H9 (cell line): ENCODE results near the gene DCAF15. TPM values are rescaled to one million over a fixed set of nuclear protein-coding genes. Genes with fewer than 3 reads are reported as not detected.

Source experiments
- DNase-seq: peaks from one replicate; pipeline ENCODE4 v3.0.0-alpha.2; 2017
- H2AFZ ChIP-seq: one replicate; pipeline ENCODE4 v1.6.1; 2013; ENCODE audit warnings: mild to moderate bottlenecking, low read length, control low read depth, moderate library complexity
- H2AK5ac ChIP-seq: 2 replicates; pipeline ENCODE4 v1.6.1; 2013; ENCODE audit warnings: low read length, control low read depth, mixed read lengths; ENCODE audit not compliant: insufficient read length
- H2BK120ac ChIP-seq: one replicate; pipeline ENCODE4 v1.6.1; 2013; ENCODE audit warnings: low read depth, mild to moderate bottlenecking, low read length, control low read depth, inconsistent platforms; ENCODE audit not compliant: poor library complexity, severe bottlenecking
- H2BK12ac ChIP-seq: 2 replicates; pipeline ENCODE4 v1.6.1; 2013; ENCODE audit warnings: low read length, control low read depth, mixed read lengths, low read depth; ENCODE audit not compliant: insufficient read length
- H2BK15ac ChIP-seq: 2 replicates; pipeline ENCODE4 v1.6.1; 2013; ENCODE audit warnings: low read depth, low read length, control low read depth
- H2BK20ac ChIP-seq: one replicate; pipeline ENCODE4 v1.6.1; 2013; ENCODE audit warnings: low read depth, mild to moderate bottlenecking, low read length, control low read depth, inconsistent platforms; ENCODE audit not compliant: poor library complexity, severe bottlenecking
- H2BK5ac ChIP-seq: 2 replicates; pipeline ENCODE4 v1.6.1; 2013; ENCODE audit warnings: low read length, control low read depth, mixed read lengths; ENCODE audit not compliant: insufficient read length
- H3K14ac ChIP-seq: 2 replicates; pipeline ENCODE4 v1.6.1; 2013; ENCODE audit warnings: low read length, control low read depth; ENCODE audit not compliant: insufficient read depth
- H3K18ac ChIP-seq: 2 replicates; pipeline ENCODE4 v1.6.1; 2013; ENCODE audit warnings: low read depth, mild to moderate bottlenecking, mixed read lengths, low read length, control low read depth; ENCODE audit not compliant: insufficient read length
- H3K23ac ChIP-seq: 2 replicates; pipeline ENCODE4 v1.6.1; 2013; ENCODE audit warnings: low read length, control low read depth, mixed read lengths, low read depth; ENCODE audit not compliant: insufficient read length
- H3K23me2 ChIP-seq: 2 replicates; pipeline ENCODE4 v1.6.1; 2013; ENCODE audit warnings: low read depth, mild to moderate bottlenecking, mixed read lengths, low read length, control low read depth; ENCODE audit not compliant: insufficient read length, poor library complexity, severe bottlenecking
- H3K27ac ChIP-seq: 2 replicates; pipeline ENCODE4 v1.5.1; 2013; ENCODE audit warnings: low read length, control low read depth, mixed read lengths, low read depth; ENCODE audit not compliant: insufficient read length
- H3K27me3 ChIP-seq: 2 replicates; pipeline ENCODE4 v1.6.1; 2013; ENCODE audit warnings: low read length, control low read depth, inconsistent platforms; ENCODE audit not compliant: insufficient read depth
- H3K4ac ChIP-seq: 2 replicates; pipeline ENCODE4 v1.6.1; 2013; ENCODE audit warnings: low read depth, mild to moderate bottlenecking, control low read depth, inconsistent platforms, low read length, moderate library complexity
- H3K4me1 ChIP-seq: 2 replicates; pipeline ENCODE4 v1.6.1; 2013; ENCODE audit warnings: low read length, control low read depth, inconsistent platforms; ENCODE audit not compliant: insufficient read depth
- H3K4me2 ChIP-seq: 2 replicates; pipeline ENCODE4 v1.6.1; 2013; ENCODE audit warnings: low read length, control low read depth, mixed read lengths; ENCODE audit not compliant: insufficient read length, insufficient read depth
- H3K56ac ChIP-seq: 2 replicates; pipeline ENCODE4 v1.6.1; 2013; ENCODE audit warnings: low read depth, mild to moderate bottlenecking, mixed read lengths, low read length, control low read depth; ENCODE audit not compliant: insufficient read length
- H3K79me1 ChIP-seq: 2 replicates; pipeline ENCODE4 v1.6.1; 2013; ENCODE audit warnings: low read depth, mild to moderate bottlenecking, moderate library complexity, low read length, control low read depth, inconsistent platforms; ENCODE audit not compliant: insufficient read depth, poor library complexity, severe bottlenecking
- H3K79me2 ChIP-seq: 2 replicates; pipeline ENCODE4 v1.6.1; 2013; ENCODE audit warnings: low read length, control low read depth, inconsistent platforms; ENCODE audit not compliant: insufficient read depth
- H3K9ac ChIP-seq: 2 replicates; pipeline ENCODE4 v1.6.1; 2013; ENCODE audit warnings: low read length, control low read depth, mixed read lengths; ENCODE audit not compliant: insufficient read length; ENCODE audit errors: extremely low read depth
- H3K9me3 ChIP-seq: one replicate; pipeline ENCODE4 v1.6.1; 2013; ENCODE audit warnings: low read depth, low read length, inconsistent platforms; ENCODE audit not compliant: control insufficient read depth
- H3T11ph ChIP-seq: one replicate; pipeline ENCODE4 v1.6.1; 2013; ENCODE audit warnings: mild to moderate bottlenecking, low read length, control low read depth, inconsistent platforms
- H4K20me1 ChIP-seq: one replicate; pipeline ENCODE4 v1.6.1; 2013; ENCODE audit not compliant: control insufficient read depth, insufficient read length, insufficient read depth
- H4K5ac ChIP-seq: 2 replicates; pipeline ENCODE4 v1.6.1; 2013; ENCODE audit warnings: low read depth, mild to moderate bottlenecking, mixed read lengths, low read length, control low read depth; ENCODE audit not compliant: insufficient read length
- H4K8ac ChIP-seq: replicated peaks from 2 replicates; pipeline ENCODE4 v1.6.1; 2013; ENCODE audit warnings: low read length, control low read depth, mixed read lengths, low read depth; ENCODE audit not compliant: insufficient read length
- H4K91ac ChIP-seq: 2 replicates; pipeline ENCODE4 v1.6.1; 2013; ENCODE audit warnings: low read depth, mild to moderate bottlenecking, moderate library complexity, mixed read lengths, low read length, control low read depth; ENCODE audit not compliant: insufficient read length
- H3K27ac Mint-ChIP-seq, 3 experiments: 2 replicates in 2 of 3; 3 replicates in 1 of 3; pipeline ENCODE4 v1.8.0; 2020 to 2021; ENCODE audit warnings: mixed read lengths in 3 of 3, mild to moderate bottlenecking in 1 of 3, moderate library complexity in 1 of 3
- H3K27me3 Mint-ChIP-seq: 2 replicates; pipeline ENCODE4 v1.8.0; 2021; ENCODE audit warnings: low read depth, mild to moderate bottlenecking, moderate library complexity, mixed read lengths
- H3K36me3 Mint-ChIP-seq, 3 experiments: 2 replicates in 2 of 3; 3 replicates in 1 of 3; pipeline ENCODE4 v1.8.0; 2020 to 2021; ENCODE audit warnings: low read depth in 3 of 3, mixed read lengths in 3 of 3; ENCODE audit not compliant: insufficient read depth in 1 of 3
- H3K4me1 Mint-ChIP-seq, 2 experiments: 2 replicates each; pipeline ENCODE4 v1.8.0; 2020; ENCODE audit warnings: mixed read lengths in 2 of 2
- H3K4me3 Mint-ChIP-seq, 2 experiments: 2 replicates in 1 of 2; 3 replicates in 1 of 2; pipeline ENCODE4 v1.8.0; 2020 to 2021; ENCODE audit warnings: mild to moderate bottlenecking in 2 of 2, mixed read lengths in 2 of 2, moderate library complexity in 1 of 2
- H3K9me3 Mint-ChIP-seq, 2 experiments: 2 replicates in 1 of 2; 3 replicates in 1 of 2; pipeline ENCODE4 v1.8.0; 2020; ENCODE audit warnings: mild to moderate bottlenecking in 2 of 2, mixed read lengths in 2 of 2, moderate library complexity in 1 of 2
- WGBS: extraction: QIAGEN DNeasy Blood & Tissue Kit; methylation state at CpG from one replicate; pipeline ENCODE4 v1.1.7; 2013; ENCODE audit warnings: missing lambda C conversion rate, low lambda C conversion rate, mixed read lengths; ENCODE audit not compliant: insufficient read length; ENCODE audit errors: extremely low coverage; 5-methylcytosine and 5-hydroxymethylcytosine counted together
- total RNA-seq: library from RNA; stranded (reverse); gene quantifications from 2 replicates; pipeline ENCODE4 v1.2.1, GENCODE V29; 2021
- TF ChIP-seq, protein P1 (sequence below): fragments of 200-600 bp; sonication (generic); conservative IDR thresholded peaks from 3 replicates; pipeline ENCODE4 v1.8.0; 2021; ENCODE audit warnings: antibody characterized with exemption, mild to moderate bottlenecking

Gene DCAF15
- total RNA-seq, 1 experiment from 2014 or later: 82.5 TPM

DNA sequence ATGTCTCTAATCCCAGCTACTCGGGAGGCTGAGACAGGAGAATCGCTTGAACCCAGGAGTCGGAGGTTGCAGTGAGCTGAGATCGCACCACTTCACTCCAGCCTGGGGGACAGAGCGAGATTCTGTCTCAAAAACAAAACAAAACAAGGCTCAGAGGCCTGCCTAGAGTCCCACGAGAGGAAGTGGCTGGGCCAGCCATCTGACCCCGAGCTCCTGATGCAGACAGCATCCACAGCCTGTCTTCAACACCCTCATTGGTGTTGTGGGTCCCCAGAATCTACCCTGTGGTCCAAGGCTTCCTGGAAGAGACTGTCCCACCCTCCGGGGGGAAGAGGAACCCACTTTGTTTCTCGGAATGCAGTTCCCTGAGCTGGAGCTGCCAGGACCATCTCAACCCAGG, 29.2 kb downstream of the DCAF15 start:
- Histone ChIP-seq H2AFZ (no peak overlapping the region), H2BK120ac (no peak overlapping the region), H4K5ac (no peak overlapping the region), H4K8ac (no peak overlapping the region), H3K79me1 (no peaks in the 10 kb centered on the region), H3K23me2 (no peaks in the 10 kb centered on the region), H3K14ac (no peak overlapping the region), H4K20me1 (no peaks in the 10 kb centered on the region), H4K91ac (no peak overlapping the region), H3K27me3 (no peaks in the 10 kb centered on the region), H3K4ac (no peak overlapping the region), H3K4me2 (no peak overlapping the region), H3K9me3 (no peaks in the 10 kb centered on the region), H3K79me2 (no peaks in the 10 kb centered on the region), H3K9ac (no peak overlapping the region), H3K18ac (no peak overlapping the region), H2AK5ac (no peak overlapping the region), H2BK5ac (no peak overlapping the region), H2BK20ac (no peak overlapping the region), H2BK12ac (no peak overlapping the region), H3K27ac (no peak overlapping the region), H3K4me1 (peaks cover 3% of the 10 kb centered on the region; the same call in 1 of the 2 replicates), H3K56ac (no peak overlapping the region), H2BK15ac (no peak overlapping the region), H3T11ph (no peak overlapping the region), H3K23ac (no peak overlapping the region)
- Mint-ChIP-seq H3K9me3 (no peaks in the 10 kb centered on the region; a peak in 1 of 5 replicates), H3K27me3 (no peaks in the 10 kb centered on the region), H3K27ac (no peak overlapping the region), H3K4me3 (no peak overlapping the region), H3K4me1 (peaks cover 26 to 39% of the 10 kb centered on the region in 2 experiments), H3K36me3 (peaks cover 0 to 2% (median 1%) of the 10 kb centered on the region in 3 experiments; a peak in 2 of 7 replicates)
- no peak for DNase-seq
- WGBS: no CpG with 5 or more reads among the region's 9 CpGs
- TF ChIP-seq, protein P1, sequence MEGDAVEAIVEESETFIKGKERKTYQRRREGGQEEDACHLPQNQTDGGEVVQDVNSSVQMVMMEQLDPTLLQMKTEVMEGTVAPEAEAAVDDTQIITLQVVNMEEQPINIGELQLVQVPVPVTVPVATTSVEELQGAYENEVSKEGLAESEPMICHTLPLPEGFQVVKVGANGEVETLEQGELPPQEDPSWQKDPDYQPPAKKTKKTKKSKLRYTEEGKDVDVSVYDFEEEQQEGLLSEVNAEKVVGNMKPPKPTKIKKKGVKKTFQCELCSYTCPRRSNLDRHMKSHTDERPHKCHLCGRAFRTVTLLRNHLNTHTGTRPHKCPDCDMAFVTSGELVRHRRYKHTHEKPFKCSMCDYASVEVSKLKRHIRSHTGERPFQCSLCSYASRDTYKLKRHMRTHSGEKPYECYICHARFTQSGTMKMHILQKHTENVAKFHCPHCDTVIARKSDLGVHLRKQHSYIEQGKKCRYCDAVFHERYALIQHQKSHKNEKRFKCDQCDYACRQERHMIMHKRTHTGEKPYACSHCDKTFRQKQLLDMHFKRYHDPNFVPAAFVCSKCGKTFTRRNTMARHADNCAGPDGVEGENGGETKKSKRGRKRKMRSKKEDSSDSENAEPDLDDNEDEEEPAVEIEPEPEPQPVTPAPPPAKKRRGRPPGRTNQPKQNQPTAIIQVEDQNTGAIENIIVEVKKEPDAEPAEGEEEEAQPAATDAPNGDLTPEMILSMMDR: no peak
